ENCODE results near the gene TMEM30B. TPM values are rescaled to one million over a fixed set of nuclear protein-coding genes. Genes with fewer than 3 reads are reported as not detected.
A peak's percentile ranks its signal among the peaks of the same experiment; 100 is the strongest.

TMEM30B gene
- total RNA-seq, 1 donor from 2014 or later: 1.2 TPM

- H3K27ac Mint-ChIP-seq (ENCODE audit: unreplicated experiment): no peak overlapping the region
- DNase-seq (ENCODE audit: extremely low spot score, unreplicated experiment): no peak
- H3K9me3 Mint-ChIP-seq (ENCODE audit: unreplicated experiment): no peaks in the 10 kb centered on the region
- no peaks in the 10 kb centered on the region for H3K27me3 Mint-ChIP-seq (ENCODE audit: unreplicated experiment)
- H3K4me3 Mint-ChIP-seq (ENCODE audit: unreplicated experiment): no peak overlapping the region
- peaks cover 1% of the 10 kb centered on the region for H3K36me3 Mint-ChIP-seq (ENCODE audit: unreplicated experiment)
- H3K4me1 Mint-ChIP-seq (ENCODE audit: unreplicated experiment): peaks cover 24% of the 10 kb centered on the region
- TF ChIP-seq CTCF (IDR thresholded peaks at IDR 0.05): no peak
Observed at GRCh38 chr14:61282746-61283145, 1.6 kb upstream of the TMEM30B start.

- H3K9me3 Mint-ChIP-seq (ENCODE audit: unreplicated experiment): no peaks in the 10 kb centered on the region
- peaks cover 22% of the 10 kb centered on the region for H3K4me1 Mint-ChIP-seq (ENCODE audit: unreplicated experiment)
- no peaks in the 10 kb centered on the region for H3K27me3 Mint-ChIP-seq (ENCODE audit: unreplicated experiment)
- no peak for DNase-seq (ENCODE audit: extremely low spot score, unreplicated experiment)
- no peak for TF ChIP-seq CTCF (IDR thresholded peaks at IDR 0.05)
- H3K27ac Mint-ChIP-seq (ENCODE audit: unreplicated experiment): peak overlapping the region; percentile 78
- H3K36me3 Mint-ChIP-seq (ENCODE audit: unreplicated experiment): peaks cover 1% of the 10 kb centered on the region
- H3K4me3 Mint-ChIP-seq (ENCODE audit: unreplicated experiment): peak overlapping the region; percentile 68
Observed at GRCh38 chr14:61281948-61282275, 774 bp upstream of the TMEM30B start.

GRCh38 chr14:61280526-61281185 is 482 bp downstream of the TMEM30B start:
- H3K27me3 Mint-ChIP-seq (ENCODE audit: unreplicated experiment): no peaks in the 10 kb centered on the region
- no peaks in the 10 kb centered on the region for H3K9me3 Mint-ChIP-seq (ENCODE audit: unreplicated experiment)
- peak; percentile 59 for TF ChIP-seq CTCF (IDR thresholded peaks at IDR 0.05)
- H3K4me3 Mint-ChIP-seq (ENCODE audit: unreplicated experiment): peak overlapping the region; percentile 71
- peaks cover 1% of the 10 kb centered on the region for H3K36me3 Mint-ChIP-seq (ENCODE audit: unreplicated experiment)
- peaks cover 15% of the 10 kb centered on the region for H3K4me1 Mint-ChIP-seq (ENCODE audit: unreplicated experiment)
- peak overlapping the region; percentile 68 for H3K27ac Mint-ChIP-seq (ENCODE audit: unreplicated experiment)
- DNase-seq (ENCODE audit: extremely low spot score, unreplicated experiment): peak; percentile 87

- Mint-ChIP-seq H3K4me3 (ENCODE audit: unreplicated experiment) (peak overlapping the region; percentile 71), H3K9me3 (ENCODE audit: unreplicated experiment) (no peaks in the 10 kb centered on the region), H3K36me3 (ENCODE audit: unreplicated experiment) (peaks cover 1% of the 10 kb centered on the region), H3K4me1 (ENCODE audit: unreplicated experiment) (peaks cover 10% of the 10 kb centered on the region), H3K27ac (ENCODE audit: unreplicated experiment) (peak overlapping the region; percentile 68), H3K27me3 (ENCODE audit: unreplicated experiment) (no peaks in the 10 kb centered on the region)
- TF ChIP-seq CTCF (IDR thresholded peaks at IDR 0.05): no peak
- DNase-seq (ENCODE audit: extremely low spot score, unreplicated experiment): no peak
Observed at GRCh38 chr14:61280092-61280525, 1.0 kb downstream of the TMEM30B start.

GRCh38 chr14:61279082-61279481 is 2.1 kb downstream of the TMEM30B start:
- peaks cover 3% of the 10 kb centered on the region for H3K27me3 Mint-ChIP-seq (ENCODE audit: unreplicated experiment)
- H3K27ac Mint-ChIP-seq (ENCODE audit: unreplicated experiment): no peak overlapping the region
- H3K4me3 Mint-ChIP-seq (ENCODE audit: unreplicated experiment): no peak overlapping the region
- H3K9me3 Mint-ChIP-seq (ENCODE audit: unreplicated experiment): no peaks in the 10 kb centered on the region
- no peak for DNase-seq (ENCODE audit: extremely low spot score, unreplicated experiment)
- peaks cover 1% of the 10 kb centered on the region for H3K36me3 Mint-ChIP-seq (ENCODE audit: unreplicated experiment)
- H3K4me1 Mint-ChIP-seq (ENCODE audit: unreplicated experiment): peaks cover 10% of the 10 kb centered on the region
- TF ChIP-seq CTCF (IDR thresholded peaks at IDR 0.05): no peak
